GM18868 (cell line): ENCODE results near the gene FBLIM1.
"Not testable (repeated sequence)": the region's sequence is repeated elsewhere in the genome, so short reads cannot be mapped to it uniquely, and the experiment has no call there.

Experiments used
- ATAC-seq: cut with Tn5 transposase; IDR thresholded peaks from one replicate; pipeline ENCODE4 v1.9.1; 2021; ENCODE audit warnings: mild to moderate bottlenecking, moderate library complexity; ENCODE audit not compliant: unreplicated experiment

FBLIM1 gene

DNA sequence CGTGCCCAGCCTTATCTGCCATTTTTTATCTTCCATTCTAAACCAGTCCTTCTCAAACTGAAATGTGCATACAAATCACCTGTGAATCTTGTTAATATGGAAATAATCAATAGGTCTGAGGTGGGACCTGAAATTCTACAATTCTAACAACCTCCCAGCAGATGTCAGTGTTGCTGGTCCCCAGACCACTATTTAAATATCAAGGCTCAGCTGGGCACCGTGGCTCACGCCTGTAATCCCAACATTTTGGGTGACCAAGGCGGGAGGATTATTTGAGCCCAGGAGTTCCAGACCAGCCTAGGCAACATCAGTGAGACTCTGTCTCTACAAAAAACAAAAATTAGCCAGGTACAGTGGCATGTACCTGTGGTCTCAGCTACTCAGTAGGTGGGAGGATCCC lies 44.8 kb downstream of the FBLIM1 start:
- no peak for ATAC-seq

GRCh38 chr1:15804060-15804459 lies 45.5 kb downstream of the FBLIM1 start:
- ATAC-seq: no peak

DNA sequence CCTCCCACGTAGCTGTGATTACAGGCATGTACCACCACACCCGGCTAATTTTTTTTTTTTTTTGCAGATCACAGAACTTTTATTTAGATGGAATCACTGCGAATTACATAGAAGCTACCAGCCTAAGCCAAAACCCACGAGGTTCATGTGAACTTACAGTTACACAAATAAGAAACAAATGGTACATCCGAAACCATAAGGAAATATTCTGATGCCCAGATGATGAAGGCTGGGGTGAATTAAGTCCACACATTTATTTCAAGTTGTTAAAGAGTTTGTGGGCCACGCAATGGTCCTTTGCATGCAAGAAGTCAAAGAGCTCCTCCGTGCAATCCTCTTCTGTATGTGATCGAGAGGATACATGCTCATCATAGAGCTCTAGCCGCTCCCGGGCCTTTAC lies 48.5 kb downstream of the FBLIM1 start:
- ATAC-seq: no peak

DNA sequence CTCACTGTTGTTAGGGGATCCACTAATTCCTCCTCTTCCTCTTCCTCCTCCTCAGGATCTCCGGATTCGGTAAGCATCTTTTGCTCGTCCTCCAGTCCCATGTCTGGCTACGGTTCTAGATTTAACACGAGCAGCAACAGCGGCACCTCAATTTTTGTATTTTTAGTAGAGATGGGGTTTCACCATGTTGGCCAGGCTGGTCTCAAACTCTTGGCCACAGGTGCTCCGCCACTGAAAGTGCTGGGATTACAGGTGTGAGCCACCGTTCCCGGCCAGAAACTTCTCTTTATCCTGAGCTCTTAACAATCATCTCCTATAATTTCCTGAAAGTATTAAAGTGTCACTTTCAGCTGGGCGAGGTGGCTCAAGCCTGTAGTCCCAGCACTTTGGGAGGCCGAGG lies 49.0 kb downstream of the FBLIM1 start, which contains the start of gene UQCRHL:
TSS of gene UQCRHL (minus strand) at position 101 of the 400 bp plus-strand sequence. CDS start at position 101, 0 bp downstream.
- not testable (repeated sequence) for ATAC-seq

- no peak for ATAC-seq
Measured at GRCh38 chr1:15808955-15809354, 50.4 kb downstream of the FBLIM1 start.

- no peak for ATAC-seq
Measured at GRCh38 chr1:15810073-15810472, 51.5 kb downstream of the FBLIM1 start.

- no peak for ATAC-seq
Measured at GRCh38 chr1:15816674-15817073, 58.1 kb downstream of the FBLIM1 start.

- ATAC-seq: no peak
Measured at GRCh38 chr1:15820478-15820877, 61.9 kb downstream of the FBLIM1 start.

GRCh38 chr1:15825800-15826199 lies 67.2 kb downstream of the FBLIM1 start:
- no peak for ATAC-seq

DNA sequence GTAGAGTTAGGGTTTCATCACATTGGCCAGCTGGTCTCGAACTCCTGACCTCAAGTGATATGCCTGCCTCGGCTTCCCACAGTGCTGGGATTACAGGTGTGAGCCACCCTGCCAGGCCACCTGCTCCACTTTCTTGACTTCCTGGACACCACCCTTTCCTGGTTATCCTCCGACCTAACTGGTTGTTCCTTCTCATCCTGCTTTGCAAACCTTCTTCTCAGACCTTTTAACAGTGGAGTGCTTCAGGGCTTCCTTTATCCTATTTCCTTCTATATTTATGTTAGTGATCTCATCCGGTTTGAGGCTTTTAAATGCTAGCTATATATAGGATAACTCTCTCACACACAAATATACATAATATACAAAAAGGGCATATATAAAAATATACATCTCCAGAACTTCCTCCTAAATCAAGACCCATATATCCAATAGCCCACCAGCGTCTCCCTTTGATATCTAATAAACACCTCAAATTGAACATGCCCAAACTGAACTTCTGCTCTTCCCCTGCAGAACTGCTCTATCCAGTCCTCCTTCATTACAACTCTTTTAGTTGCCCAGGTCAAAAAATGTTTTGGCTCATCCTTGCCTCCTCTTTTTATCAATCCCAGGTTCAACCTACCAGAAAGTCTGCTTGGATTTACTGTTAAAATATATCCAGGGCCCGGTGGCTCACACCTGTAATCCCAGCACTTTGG lies 68.4 kb downstream of the FBLIM1 start:
- no peak for ATAC-seq

GRCh38 chr1:15827567-15827966 lies 69.0 kb downstream of the FBLIM1 start:
- not testable (repeated sequence) for ATAC-seq

DNA sequence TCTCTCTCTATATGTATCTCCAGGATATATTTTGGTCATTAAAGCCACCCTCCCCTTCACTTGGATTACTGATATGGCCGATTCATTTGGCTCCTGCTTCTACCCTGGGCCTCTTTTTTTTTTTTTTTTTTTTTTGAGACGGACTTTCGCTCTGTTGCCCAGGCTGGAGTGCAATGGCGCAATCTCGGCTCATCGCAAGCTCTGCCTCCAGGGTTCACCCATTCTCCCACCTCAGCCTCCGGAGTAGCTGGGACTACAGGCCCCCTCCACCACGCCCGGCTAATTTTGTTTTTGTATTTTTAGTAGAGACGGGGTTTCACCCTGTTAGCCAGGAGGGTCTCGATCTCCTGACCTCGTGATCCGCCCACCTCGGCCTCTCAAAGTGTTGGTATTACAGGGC lies 70.3 kb downstream of the FBLIM1 start:
- not testable (repeated sequence) for ATAC-seq

- no peak for ATAC-seq
Measured at GRCh38 chr1:15830258-15830657, 71.7 kb downstream of the FBLIM1 start.

GRCh38 chr1:15833069-15833679 lies 74.6 kb downstream of the FBLIM1 start:
- ATAC-seq: no peak

DNA sequence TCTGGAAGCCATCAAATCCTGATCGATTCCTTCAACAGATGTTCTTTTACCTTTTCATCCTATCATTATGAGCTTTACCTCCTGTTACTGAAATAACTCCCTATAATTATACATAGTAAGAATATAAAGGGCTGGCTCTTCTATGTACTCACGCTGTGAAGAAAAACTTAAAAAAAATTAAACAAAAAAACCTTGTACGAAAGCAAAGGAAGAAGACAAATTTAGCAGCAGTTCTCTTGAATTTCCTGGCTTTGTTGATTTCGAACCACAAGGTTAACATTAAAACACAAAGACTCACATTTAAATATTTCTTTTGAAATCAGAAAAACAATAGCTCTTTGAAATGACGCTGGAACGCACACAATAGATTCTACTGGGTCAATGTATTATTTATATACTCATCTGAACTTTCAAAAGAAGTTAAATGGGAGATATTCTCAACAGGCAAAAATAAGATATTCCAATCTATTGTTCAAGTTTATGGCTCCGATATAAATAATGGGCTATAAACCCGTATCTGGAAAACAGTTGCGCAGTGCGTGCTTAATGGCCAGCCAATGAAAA lies 75.3 kb downstream of the FBLIM1 start:
- no peak for ATAC-seq

DNA sequence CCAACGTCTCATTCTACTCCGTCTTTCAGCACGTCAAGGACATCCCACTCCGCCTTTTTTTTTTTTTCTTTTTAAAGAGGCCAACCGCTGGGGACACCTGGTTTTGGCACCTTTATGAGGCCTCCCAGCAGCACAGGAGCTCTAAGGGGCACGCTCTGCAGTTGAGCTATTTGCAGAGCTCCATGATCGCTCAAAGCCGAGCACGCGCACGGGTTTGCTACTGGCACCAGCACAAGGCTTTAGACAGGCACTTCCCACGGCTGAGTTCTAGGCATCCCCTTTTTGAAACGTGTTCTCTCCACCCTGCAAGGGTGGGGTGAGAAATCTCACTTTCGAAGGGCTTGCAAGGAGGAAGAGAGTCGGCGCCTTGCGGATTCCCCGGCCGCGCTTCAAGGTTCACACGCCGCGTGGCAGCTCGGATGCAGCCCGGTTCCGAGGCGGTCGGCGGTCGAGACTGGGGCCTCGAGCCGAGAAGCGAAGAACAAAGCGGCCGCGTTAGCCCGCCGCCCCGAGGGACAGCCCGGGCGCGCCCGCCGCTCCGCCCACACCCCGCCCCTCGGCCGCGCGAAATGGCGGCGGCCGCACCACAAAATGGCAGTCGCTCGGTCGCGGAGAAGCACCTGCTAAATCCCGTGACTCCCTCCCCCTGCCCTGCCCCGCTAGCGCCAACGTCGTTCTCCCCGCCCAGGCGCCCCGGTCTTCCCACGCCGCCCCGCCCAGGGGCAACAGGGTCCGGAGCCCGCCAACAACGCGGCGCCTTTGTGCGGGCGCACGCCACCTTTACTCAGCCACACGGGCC lies 76.0 kb downstream of the FBLIM1 start:
- ATAC-seq: peak; percentile 58

- peak; percentile 11 for ATAC-seq
Measured at GRCh38 chr1:15835205-15835740, 76.7 kb downstream of the FBLIM1 start.

DNA sequence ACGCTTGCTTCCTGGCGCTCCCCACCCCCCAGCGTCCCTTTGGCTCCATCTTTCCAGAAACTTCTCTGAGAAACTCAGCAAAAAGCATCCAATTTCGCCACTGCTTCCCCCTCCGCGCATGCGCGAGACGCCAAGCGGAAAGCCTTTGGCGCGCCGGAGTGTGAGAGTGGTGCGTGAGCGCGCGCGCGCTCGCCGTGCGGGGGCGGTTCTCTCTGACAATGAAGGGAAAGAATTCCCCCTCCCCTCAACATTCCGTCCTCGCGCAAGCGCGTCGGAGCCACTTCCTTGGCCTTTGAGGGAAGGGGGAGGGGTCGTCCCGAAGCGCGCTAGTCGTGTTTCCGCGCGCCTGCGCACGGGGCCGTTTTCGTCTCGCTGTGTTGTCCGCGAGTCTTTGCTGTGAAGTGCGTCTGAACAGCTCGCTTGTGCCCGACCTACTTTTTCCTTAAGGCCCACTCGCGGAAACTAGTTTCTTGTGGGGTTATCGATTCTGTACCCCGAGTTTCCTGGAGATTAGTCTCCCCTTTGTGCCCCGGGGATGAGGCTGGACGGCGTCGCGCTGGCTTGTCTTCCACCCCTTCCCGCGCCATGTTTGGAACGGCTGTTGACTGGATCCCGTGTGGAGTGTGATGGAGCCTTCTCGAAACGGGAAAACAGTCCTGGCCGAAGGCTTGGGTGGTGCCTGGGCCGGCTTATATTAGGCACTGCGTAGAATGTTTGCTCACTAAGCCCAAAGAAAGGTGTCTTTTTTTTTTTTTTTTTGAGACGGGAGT lies 77.3 kb downstream of the FBLIM1 start:
- ATAC-seq: peak; percentile 40
